Activated naive CD8-positive, alpha-beta T cell treated with anti-CD3 and anti-CD28 coated beads, Interleukin-2, amount 50 U/mL, for 24 hours (primary cell): ENCODE measurements around the gene EPB41L4A.
"Not testable (repeated sequence)": the region's sequence is repeated elsewhere in the genome, so short reads cannot be mapped to it uniquely, and the experiment has no call there.

Experiments
- ATAC-seq: fragments of 150-1000 bp; cut with Tn5 transposase; one replicate; pipeline ENCODE4 v1.10.0; 2021
- DNase-seq: peaks from one replicate; pipeline ENCODE4 v3.0.0; 2021
- H3K27ac Mint-ChIP-seq: one replicate; pipeline ENCODE4 v1.8.0; 2021; ENCODE audit warnings: mild to moderate bottlenecking, mixed read lengths
- H3K27me3 Mint-ChIP-seq: one replicate; pipeline ENCODE4 v1.8.0; 2021; ENCODE audit warnings: mixed read lengths
- H3K36me3 Mint-ChIP-seq: one replicate; pipeline ENCODE4 v1.8.0; 2021; ENCODE audit warnings: low read depth, mixed read lengths
- H3K4me1 Mint-ChIP-seq: one replicate; pipeline ENCODE4 v1.8.0; 2021; ENCODE audit warnings: mixed read lengths
- H3K4me3 Mint-ChIP-seq: one replicate; pipeline ENCODE4 v1.8.0; 2021; ENCODE audit warnings: mild to moderate bottlenecking, moderate library complexity, mixed read lengths
- H3K9me3 Mint-ChIP-seq: one replicate; pipeline ENCODE4 v1.8.0; 2021; ENCODE audit warnings: mixed read lengths

Gene EPB41L4A

GRCh38 chr5:112385969-112386368 lies 33.1 kb downstream of the EPB41L4A start:
- Mint-ChIP-seq H3K9me3 (no peaks in the 10 kb centered on the region), H3K4me1 (no peaks in the 10 kb centered on the region), H3K27me3 (peaks cover 8% of the 10 kb centered on the region), H3K27ac (no peak overlapping the region), H3K4me3 (no peak overlapping the region), H3K36me3 (no peaks in the 10 kb centered on the region)
- DNase-seq: no peak
- ATAC-seq: no peak

- Mint-ChIP-seq H3K4me3 (no peak overlapping the region), H3K9me3 (no peaks in the 10 kb centered on the region), H3K27ac (no peak overlapping the region), H3K27me3 (peaks cover 8% of the 10 kb centered on the region), H3K4me1 (no peaks in the 10 kb centered on the region), H3K36me3 (no peaks in the 10 kb centered on the region)
- ATAC-seq: no peak
- no peak for DNase-seq
Measured at GRCh38 chr5:112385566-112385965, 33.5 kb downstream of the EPB41L4A start.

- no peak for ATAC-seq
- no peaks in the 10 kb centered on the region for H3K36me3 Mint-ChIP-seq
- no peak for DNase-seq
- no peaks in the 10 kb centered on the region for H3K9me3 Mint-ChIP-seq
- no peak overlapping the region for H3K4me3 Mint-ChIP-seq
- no peak overlapping the region for H3K27ac Mint-ChIP-seq
- H3K4me1 Mint-ChIP-seq: no peaks in the 10 kb centered on the region
- peaks cover 6% of the 10 kb centered on the region for H3K27me3 Mint-ChIP-seq
Measured at GRCh38 chr5:112384523-112384922, 34.6 kb downstream of the EPB41L4A start.

GRCh38 chr5:112382886-112383285 lies 36.2 kb downstream of the EPB41L4A start:
- ATAC-seq (no peak), DNase-seq (no peak)
- Mint-ChIP-seq H3K9me3 (no peaks in the 10 kb centered on the region), H3K4me1 (no peaks in the 10 kb centered on the region), H3K27me3 (peaks cover 10% of the 10 kb centered on the region), H3K27ac (no peak overlapping the region), H3K36me3 (no peaks in the 10 kb centered on the region), H3K4me3 (no peak overlapping the region)

- H3K4me1 Mint-ChIP-seq: no peaks in the 10 kb centered on the region
- ATAC-seq (no peak), DNase-seq (no peak)
- no peak overlapping the region for H3K4me3 Mint-ChIP-seq
- H3K27ac Mint-ChIP-seq: no peak overlapping the region
- no peaks in the 10 kb centered on the region for H3K9me3 Mint-ChIP-seq
- H3K36me3 Mint-ChIP-seq: no peaks in the 10 kb centered on the region
- H3K27me3 Mint-ChIP-seq: peaks cover 14% of the 10 kb centered on the region
Measured at GRCh38 chr5:112381521-112381920, 37.6 kb downstream of the EPB41L4A start.

GRCh38 chr5:112379542-112380325 lies 39.3 kb downstream of the EPB41L4A start:
- ATAC-seq (no peak), DNase-seq (no peak)
- Mint-ChIP-seq H3K9me3 (no peaks in the 10 kb centered on the region), H3K27ac (no peak overlapping the region), H3K36me3 (no peaks in the 10 kb centered on the region), H3K27me3 (peaks cover 14% of the 10 kb centered on the region), H3K4me1 (no peaks in the 10 kb centered on the region), H3K4me3 (no peak overlapping the region)

GRCh38 chr5:112374818-112375217 lies 44.3 kb downstream of the EPB41L4A start:
- Mint-ChIP-seq H3K36me3 (no peaks in the 10 kb centered on the region), H3K4me1 (no peaks in the 10 kb centered on the region), H3K4me3 (no peak overlapping the region), H3K27ac (no peak overlapping the region), H3K9me3 (no peaks in the 10 kb centered on the region), H3K27me3 (peaks cover 15% of the 10 kb centered on the region)
- DNase-seq (no peak), ATAC-seq (no peak)

GRCh38 chr5:112374356-112374755 lies 44.7 kb downstream of the EPB41L4A start:
- H3K9me3 Mint-ChIP-seq: no peaks in the 10 kb centered on the region
- no peak overlapping the region for H3K27ac Mint-ChIP-seq
- no peaks in the 10 kb centered on the region for H3K36me3 Mint-ChIP-seq
- no peak for DNase-seq
- H3K4me3 Mint-ChIP-seq: no peak overlapping the region
- no peak for ATAC-seq
- H3K27me3 Mint-ChIP-seq: peaks cover 13% of the 10 kb centered on the region
- H3K4me1 Mint-ChIP-seq: no peaks in the 10 kb centered on the region

- no peak overlapping the region for H3K27ac Mint-ChIP-seq
- H3K36me3 Mint-ChIP-seq: no peaks in the 10 kb centered on the region
- ATAC-seq: no peak
- DNase-seq: no peak
- H3K4me1 Mint-ChIP-seq: no peaks in the 10 kb centered on the region
- H3K9me3 Mint-ChIP-seq: no peaks in the 10 kb centered on the region
- peaks cover 11% of the 10 kb centered on the region for H3K27me3 Mint-ChIP-seq
- H3K4me3 Mint-ChIP-seq: no peak overlapping the region
Measured at GRCh38 chr5:112373885-112374284, 45.2 kb downstream of the EPB41L4A start.

GRCh38 chr5:112372543-112372942 lies 46.5 kb downstream of the EPB41L4A start:
- Mint-ChIP-seq H3K4me3 (no peak overlapping the region), H3K27me3 (peaks cover 9% of the 10 kb centered on the region), H3K9me3 (no peaks in the 10 kb centered on the region), H3K27ac (no peak overlapping the region), H3K4me1 (no peaks in the 10 kb centered on the region), H3K36me3 (no peaks in the 10 kb centered on the region)
- DNase-seq: no peak
- no peak for ATAC-seq

- ATAC-seq (no peak), DNase-seq (no peak)
- Mint-ChIP-seq H3K9me3 (no peaks in the 10 kb centered on the region), H3K27me3 (peaks cover 7% of the 10 kb centered on the region), H3K4me1 (no peaks in the 10 kb centered on the region), H3K4me3 (no peak overlapping the region), H3K36me3 (no peaks in the 10 kb centered on the region), H3K27ac (no peak overlapping the region)
Measured at GRCh38 chr5:112371067-112371466, 48.0 kb downstream of the EPB41L4A start.

- DNase-seq: no peak
- no peak for ATAC-seq
- H3K4me1 Mint-ChIP-seq: no peaks in the 10 kb centered on the region
- H3K4me3 Mint-ChIP-seq: no peak overlapping the region
- no peaks in the 10 kb centered on the region for H3K9me3 Mint-ChIP-seq
- H3K27me3 Mint-ChIP-seq: peaks cover under 1% of the 10 kb centered on the region
- no peaks in the 10 kb centered on the region for H3K36me3 Mint-ChIP-seq
- H3K27ac Mint-ChIP-seq: no peak overlapping the region
Measured at GRCh38 chr5:112367400-112367799, 51.7 kb downstream of the EPB41L4A start.

GRCh38 chr5:112366987-112367386 lies 52.1 kb downstream of the EPB41L4A start:
- Mint-ChIP-seq H3K9me3 (no peaks in the 10 kb centered on the region), H3K4me3 (no peak overlapping the region), H3K27me3 (no peaks in the 10 kb centered on the region), H3K36me3 (no peaks in the 10 kb centered on the region), H3K27ac (no peak overlapping the region), H3K4me1 (no peaks in the 10 kb centered on the region)
- DNase-seq: no peak
- no peak for ATAC-seq

- H3K27ac Mint-ChIP-seq, H3K36me3 Mint-ChIP-seq, DNase-seq, H3K4me3 Mint-ChIP-seq, H3K27me3 Mint-ChIP-seq, H3K4me1 Mint-ChIP-seq, ATAC-seq, H3K9me3 Mint-ChIP-seq: not testable (repeated sequence)
Measured at GRCh38 chr5:112360740-112361139, 58.3 kb downstream of the EPB41L4A start.

- H3K27ac Mint-ChIP-seq: no peak overlapping the region
- peaks cover 4% of the 10 kb centered on the region for H3K27me3 Mint-ChIP-seq
- H3K4me3 Mint-ChIP-seq: no peak overlapping the region
- ATAC-seq (no peak), DNase-seq (no peak)
- H3K9me3 Mint-ChIP-seq: no peaks in the 10 kb centered on the region
- no peaks in the 10 kb centered on the region for H3K36me3 Mint-ChIP-seq
- H3K4me1 Mint-ChIP-seq: no peaks in the 10 kb centered on the region
Measured at GRCh38 chr5:112356178-112356956, 62.7 kb downstream of the EPB41L4A start.
